Measurements from ENCODE around the gene PPP1R3F. TPM values are rescaled to one million over a fixed set of nuclear protein-coding genes. Genes with fewer than 3 reads are reported as not detected.

PPP1R3F gene
- 1 to 10 TPM; 2.4 to 3.1 (median 2.8) TPM for polyA plus RNA-seq

DNA sequence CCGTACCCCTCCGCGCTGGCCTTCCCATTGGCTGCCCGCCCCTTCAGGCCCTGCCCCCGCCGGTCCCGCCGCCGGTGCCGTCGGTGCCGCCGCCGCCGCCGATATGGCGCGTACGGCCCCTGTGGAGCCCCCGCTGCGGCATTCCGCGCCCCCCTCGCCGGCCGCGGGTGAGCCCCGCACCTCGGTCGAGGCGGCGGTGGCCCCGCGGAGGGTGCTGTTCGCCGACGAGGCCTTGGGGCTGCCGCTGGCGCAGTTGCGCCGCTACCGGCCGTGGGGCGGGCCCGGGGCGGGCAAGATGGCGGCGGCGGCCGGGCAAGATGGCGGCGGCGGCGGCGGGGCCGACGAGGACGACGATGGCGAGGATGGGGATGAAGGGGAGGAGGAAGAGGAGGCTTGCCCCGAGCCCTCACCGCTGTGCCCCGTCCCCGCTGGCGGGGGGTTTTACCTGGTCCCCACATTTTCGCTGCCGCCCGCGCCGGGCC lies at the start of gene PPP1R3F:
TSS of gene PPP1R3F (plus strand) at position 27 of the 482 bp plus-strand sequence. CDS start at position 104, 77 bp downstream.
- peak within 1 kb of the TSS; percentile 97 for H3K27ac ChIP-seq (ENCODE audit: low read depth, low read length)
- 0 to 48% (median 1%) methylated on average over 20 to 53 of the region's 70 CpGs for WGBS, 3 donors

DNA sequence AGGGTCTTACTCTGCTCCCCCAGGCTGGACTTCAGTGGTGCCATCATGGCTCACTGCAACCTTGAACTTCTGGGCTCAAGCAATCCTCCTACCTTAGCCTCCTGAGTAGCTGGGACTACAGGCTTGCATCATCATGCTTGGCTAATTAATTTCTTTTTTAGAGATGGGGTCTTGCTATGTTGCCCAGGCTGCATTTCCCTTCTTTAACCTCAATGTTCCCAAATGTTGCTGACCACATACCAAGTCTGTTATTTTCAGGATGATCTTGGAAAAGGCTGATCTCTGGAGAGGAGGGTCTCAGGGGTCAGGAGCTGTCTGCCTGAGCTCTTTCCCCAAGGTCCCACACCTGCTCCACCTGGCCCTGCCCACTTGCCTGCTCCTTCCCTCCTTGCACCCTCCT lies 49.5 kb upstream of the PPP1R3F start:
- H3K27ac ChIP-seq (ENCODE audit: low read depth, low read length) = no peak overlapping the region

DNA sequence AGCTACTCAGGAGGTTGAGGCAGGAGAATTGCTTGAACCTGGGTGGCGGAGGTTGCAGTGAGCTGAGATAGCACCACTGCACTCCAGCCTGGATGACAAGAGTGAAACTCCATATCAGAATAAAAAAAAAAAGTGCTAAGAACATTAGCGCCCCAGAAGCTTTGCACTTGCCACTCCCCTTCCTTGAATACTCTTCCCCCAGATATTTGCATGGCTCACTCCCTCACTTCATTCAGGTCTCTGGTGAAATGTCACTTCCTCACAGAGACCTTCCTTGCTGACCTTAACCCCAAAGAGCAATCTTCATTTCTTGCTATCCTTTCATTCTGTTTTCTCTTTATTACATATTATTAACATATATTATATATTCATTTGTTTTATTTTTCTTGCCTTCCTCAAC lies 47.7 kb upstream of the PPP1R3F start:
- WGBS, 3 donors = 57 to 86% (median 74%) methylated on average over 2 of the region's 2 CpGs
- no peak overlapping the region for H3K27ac ChIP-seq (ENCODE audit: low read depth, low read length)

DNA sequence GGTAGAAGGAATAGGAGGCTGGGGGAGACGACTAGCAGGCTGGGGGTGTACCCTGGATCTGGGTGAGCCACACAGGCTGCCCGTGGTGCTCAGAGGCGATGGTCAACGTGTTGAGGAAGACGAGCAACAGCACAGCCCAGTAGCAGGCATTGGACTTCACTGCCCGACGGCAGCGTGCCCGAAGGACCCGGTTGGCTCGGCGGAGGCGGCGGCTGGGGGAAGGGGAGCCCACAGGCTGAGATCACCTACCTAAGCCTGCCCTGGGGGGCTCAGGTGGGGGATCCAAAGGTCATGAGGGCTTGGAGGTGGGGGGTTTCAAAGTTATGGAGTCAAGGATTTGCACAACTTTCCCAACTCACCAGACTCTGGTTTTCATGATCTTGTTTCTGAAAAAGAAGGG lies 43.7 kb upstream of the PPP1R3F start:
- 73 to 74% methylated on average over 14 of the region's 14 CpGs; no CpG with 5 or more reads in 1 of the 3 donors for WGBS, 3 donors
- H3K27ac ChIP-seq (ENCODE audit: low read depth, low read length) = no peak overlapping the region

DNA sequence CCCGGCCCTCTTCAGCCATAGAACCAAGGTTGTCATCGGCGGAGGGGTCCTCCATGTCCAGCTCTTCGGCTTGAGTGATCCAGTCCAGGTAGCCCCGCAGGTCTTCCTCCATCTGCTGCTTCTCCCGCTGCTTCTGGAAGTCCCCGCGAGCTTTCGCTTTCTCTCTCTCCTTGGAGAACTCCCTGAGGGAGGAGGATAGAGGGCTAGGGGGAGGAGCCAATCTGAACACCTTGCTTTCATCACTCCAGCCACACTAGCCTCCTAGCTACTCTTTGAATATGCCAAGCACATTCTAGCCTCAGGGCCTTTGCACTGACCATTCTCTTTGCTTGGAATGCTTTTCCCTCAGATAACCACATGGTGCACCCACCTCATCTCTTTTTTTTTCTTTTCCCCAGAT lies 42.6 kb upstream of the PPP1R3F start:
- H3K27ac ChIP-seq (ENCODE audit: low read depth, low read length) = no peak overlapping the region
- 80 to 95% (median 86%) methylated on average over 7 to 9 of the region's 9 CpGs for WGBS, 3 donors

- WGBS, 3 donors = 68 to 92% (median 80%) methylated on average over 2 of the region's 2 CpGs
- no peak overlapping the region for H3K27ac ChIP-seq (ENCODE audit: low read depth, low read length)
Observed at GRCh38 chrX:49227726-49228125, 41.9 kb upstream of the PPP1R3F start.

GRCh38 chrX:49228185-49228584 lies 41.4 kb upstream of the PPP1R3F start:
- H3K27ac ChIP-seq (ENCODE audit: low read depth, low read length) = no peak overlapping the region
- WGBS, 3 donors = 81 to 92% (median 88%) methylated on average over 15 to 17 of the region's 17 CpGs

DNA sequence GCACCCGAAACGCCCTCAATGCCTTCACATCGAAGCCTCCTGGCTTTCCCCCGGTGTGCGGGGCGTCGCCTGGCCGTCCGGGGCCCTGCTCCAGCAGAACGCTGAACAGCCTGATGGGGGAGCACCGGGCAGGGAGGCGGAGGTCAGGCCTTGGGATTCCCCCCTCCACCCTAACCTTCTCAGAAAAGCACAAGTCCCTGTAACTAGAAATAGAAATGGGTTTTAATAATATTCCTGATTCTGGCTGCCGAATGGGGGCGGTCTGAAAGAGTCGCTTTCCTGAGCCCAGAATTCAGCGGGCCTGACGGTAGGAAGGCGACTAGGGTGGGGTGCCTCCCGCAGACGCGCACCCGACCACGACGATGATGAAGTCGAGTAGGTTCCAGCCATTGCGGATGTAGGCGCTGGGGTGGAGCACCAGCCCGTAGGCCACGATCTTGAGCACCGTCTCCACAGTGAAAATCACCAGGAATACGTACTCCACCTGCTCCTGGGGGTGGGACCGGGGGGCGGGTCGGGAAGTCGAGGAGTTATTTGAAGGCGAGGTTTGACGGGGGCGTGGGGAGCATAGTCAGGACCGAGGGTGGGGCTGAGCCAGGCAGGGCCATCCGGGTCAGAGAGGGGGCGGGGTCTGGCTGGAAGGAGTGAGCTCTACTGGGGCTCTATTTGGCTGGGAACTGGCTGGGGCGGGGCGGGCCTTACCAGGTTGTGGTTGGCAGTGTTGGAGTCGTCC lies 38.9 kb upstream of the PPP1R3F start:
- H3K27ac ChIP-seq (ENCODE audit: low read depth, low read length) = no peak overlapping the region
- WGBS, 3 donors = 3 to 39% (median 4%) methylated on average over 24 to 44 of the region's 44 CpGs

DNA sequence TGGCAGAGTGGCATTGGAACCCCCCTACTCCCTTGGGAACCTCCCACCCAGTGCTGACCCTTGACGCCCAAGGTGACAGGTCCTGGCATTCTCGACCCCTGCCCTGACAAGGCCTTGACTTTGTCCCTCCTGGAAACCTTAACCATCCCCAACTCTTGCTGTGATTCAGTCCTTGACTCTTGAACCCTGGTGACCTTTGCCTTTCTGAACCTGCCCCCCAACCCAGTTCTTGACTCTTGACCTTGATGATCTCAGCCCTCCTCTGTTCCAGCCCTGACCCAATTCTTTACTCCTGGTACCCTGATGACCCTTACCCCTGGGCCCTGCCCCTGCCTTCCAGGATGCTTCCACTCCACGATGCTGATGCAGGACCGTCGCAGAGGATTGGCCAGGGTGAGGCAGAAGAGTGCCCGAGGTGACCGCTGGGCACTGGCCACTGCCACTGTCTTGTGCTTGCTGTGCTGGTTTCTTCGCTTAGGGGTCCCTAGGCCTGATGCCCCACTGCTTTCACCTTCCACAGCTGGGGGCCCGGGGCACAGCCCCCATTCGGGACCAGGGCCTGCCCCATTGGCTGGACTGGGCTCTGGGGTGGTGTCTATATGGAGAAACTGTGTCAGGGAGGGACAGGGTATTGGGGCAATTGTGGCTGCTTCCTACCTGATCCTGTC lies 38.1 kb upstream of the PPP1R3F start:
- H3K27ac ChIP-seq (ENCODE audit: low read depth, low read length) = no peak overlapping the region
- 89 to 98% (median 97%) methylated on average over 9 to 10 of the region's 10 CpGs for WGBS, 3 donors

GRCh38 chrX:49232525-49232924 lies 37.1 kb upstream of the PPP1R3F start:
- WGBS, 3 donors = 88 to 95% (median 92%) methylated on average over 2 of the region's 2 CpGs
- H3K27ac ChIP-seq (ENCODE audit: low read depth, low read length) = no peak overlapping the region

- no peak within 1 kb of the TSS for H3K27ac ChIP-seq (ENCODE audit: low read depth, low read length)
- WGBS, 3 donors = 75 to 88% (median 82%) methylated on average over 9 of the region's 9 CpGs
Observed at GRCh38 chrX:49233176-49233575, 36.4 kb upstream of the PPP1R3F start, which contains the start of gene CACNA1F. Gene CACNA1F, minus strand, starts transcription at chrX:49233340. Its CDS starts 31 bp downstream, at chrX:49233309.

DNA sequence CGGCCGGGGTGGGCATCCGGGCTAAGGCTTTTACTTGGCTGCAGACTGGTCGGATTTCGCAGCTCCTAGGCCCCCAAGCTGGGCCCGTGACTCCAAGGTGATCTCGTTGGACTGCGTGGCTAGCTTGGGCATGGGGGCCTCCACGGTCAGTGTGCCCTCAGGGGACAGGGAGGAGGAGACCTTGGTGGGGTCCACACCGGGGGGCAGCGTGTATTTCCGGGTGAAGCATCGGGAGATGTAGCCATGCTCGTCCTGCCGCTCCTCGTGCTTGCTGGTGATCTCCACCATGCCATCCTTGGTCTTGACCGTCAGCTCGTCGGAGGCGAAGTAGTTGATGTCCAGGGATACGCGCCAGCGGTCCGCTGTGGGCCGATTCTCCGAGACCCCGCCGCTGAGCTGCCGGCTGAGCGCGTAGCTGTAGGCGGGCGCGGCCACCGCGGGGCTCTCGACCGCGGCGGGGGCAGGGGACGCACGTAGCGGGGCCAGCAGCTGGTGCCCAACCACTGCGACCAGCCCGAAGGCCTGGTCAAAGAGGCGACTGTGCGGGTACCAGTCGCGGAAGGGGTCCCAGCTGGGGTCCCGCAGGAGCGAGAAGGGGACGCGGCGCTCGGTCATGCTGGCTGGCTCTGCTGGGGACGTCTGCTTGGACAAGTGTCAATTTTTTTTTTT lies 35.6 kb upstream of the PPP1R3F start:
- no peak overlapping the region for H3K27ac ChIP-seq (ENCODE audit: low read depth, low read length)
- WGBS, 3 donors = 48 to 64% (median 50%) methylated on average over 35 to 55 of the region's 56 CpGs

- H3K27ac ChIP-seq (ENCODE audit: low read depth, low read length) = no peak overlapping the region
- 39 to 85% (median 72%) methylated on average over 9 of the region's 9 CpGs for WGBS, 3 donors
Observed at GRCh38 chrX:49237060-49237459, 32.5 kb upstream of the PPP1R3F start.

- no peak overlapping the region for H3K27ac ChIP-seq (ENCODE audit: low read depth, low read length)
- WGBS, 3 donors = 62 to 81% (median 72%) methylated on average over 6 to 7 of the region's 7 CpGs
Observed at GRCh38 chrX:49238735-49239134, 30.9 kb upstream of the PPP1R3F start.

DNA sequence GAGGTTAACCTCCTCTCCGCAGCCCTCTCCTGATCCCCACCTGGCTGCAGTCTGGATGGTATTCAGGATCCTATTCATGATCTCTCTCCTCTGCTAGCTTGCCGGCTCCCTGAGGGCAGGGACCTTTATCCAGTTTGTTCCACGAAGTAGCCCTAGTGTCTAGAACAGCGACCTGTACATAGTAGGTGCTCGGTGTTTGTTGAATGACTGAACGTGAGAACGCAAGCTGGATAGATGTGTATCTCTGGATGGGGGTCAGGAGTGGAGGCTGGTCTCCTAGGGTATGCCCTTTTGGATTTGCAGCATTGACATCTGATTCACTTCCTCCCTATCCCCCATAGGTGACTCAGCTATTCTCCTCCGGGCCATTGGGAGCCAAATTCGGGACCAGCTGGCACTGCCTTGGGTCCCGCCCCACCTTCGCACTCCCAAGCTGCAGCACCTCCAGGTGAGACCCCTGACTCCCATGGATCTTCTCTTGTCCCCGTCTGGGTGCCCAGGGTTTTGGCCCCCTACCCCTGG lies 27.0 kb upstream of the PPP1R3F start:
- H3K27ac ChIP-seq (ENCODE audit: low read depth, low read length) = no peak overlapping the region
- WGBS, 3 donors = 82 to 97% (median 92%) methylated on average over 11 to 12 of the region's 12 CpGs

GRCh38 chrX:49243166-49243565 lies 26.4 kb upstream of the PPP1R3F start:
- no peak overlapping the region for H3K27ac ChIP-seq (ENCODE audit: low read depth, low read length)
- WGBS, 3 donors = 73 to 97% (median 76%) methylated on average over 5 to 12 of the region's 12 CpGs

GRCh38 chrX:49244207-49244606 lies 25.4 kb upstream of the PPP1R3F start:
- WGBS, 3 donors = 84 to 94% (median 93%) methylated on average over 2 of the region's 2 CpGs
- no peak overlapping the region for H3K27ac ChIP-seq (ENCODE audit: low read depth, low read length)

DNA sequence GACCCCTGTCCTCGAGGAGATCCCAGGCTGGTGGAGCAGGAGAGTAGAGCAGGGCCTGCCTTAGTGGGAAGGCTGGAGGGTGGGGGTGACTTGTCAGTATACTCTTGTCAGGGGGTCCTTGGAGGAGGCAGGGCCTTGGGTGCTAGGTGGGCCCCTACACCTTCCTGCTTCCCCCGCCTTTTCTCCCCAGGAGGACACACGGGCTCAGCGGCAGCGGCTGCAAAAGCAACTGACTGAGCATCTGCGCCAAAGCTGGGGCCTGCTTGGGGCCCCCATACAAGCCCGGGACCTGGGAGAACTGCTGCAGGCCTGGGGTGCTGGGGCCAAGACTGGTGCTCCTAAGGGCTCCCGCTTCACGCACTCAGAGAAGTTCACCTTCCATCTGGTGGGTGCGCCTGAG lies 23.1 kb upstream of the PPP1R3F start:
- 92 to 100% (median 93%) methylated on average over 5 to 10 of the region's 10 CpGs for WGBS, 3 donors
- H3K27ac ChIP-seq (ENCODE audit: low read depth, low read length) = no peak overlapping the region

- no peak overlapping the region for H3K27ac ChIP-seq (ENCODE audit: low read depth, low read length)
- WGBS, 3 donors = 88 to 95% (median 92%) methylated on average over 9 to 11 of the region's 11 CpGs
Observed at GRCh38 chrX:49247346-49247745, 22.2 kb upstream of the PPP1R3F start.

All from adipose tissue (tissue), 3 donors.